HEK293 (cell line): ENCODE results near the gene PDXDC1.
A peak's percentile ranks its signal among the peaks of the same experiment; 100 is the strongest.
"Not testable (repeated sequence)": the region's sequence is repeated elsewhere in the genome, so short reads cannot be mapped to it uniquely, and the experiment has no call there.

Experiments used
- CTCF ChIA-PET: fragments of 350-600 bp; formaldehyde crosslinking; extraction: SDS; loops from one replicate; lab custom pipeline; 2021; ENCODE audit warnings: antibody characterized with exemption; lab: Yijun Ruan, JAX
- POLR2A ChIA-PET: fragments of 300-600 bp; formaldehyde crosslinking; extraction: SDS; loops from one replicate; lab custom pipeline; 2020; ENCODE audit warnings: antibody characterized with exemption, inconsistent platforms; lab: Yijun Ruan, JAX
- H3K27ac ChIP-seq: fragments of 200-500 bp; sonication (Bioruptor generic); 2 replicates; pipeline ENCODE4 v1.5.1; 2014; ENCODE audit warnings: low read depth, low read length, control low read depth, inconsistent platforms; ENCODE audit errors: extremely low read depth
- H3K36me3 ChIP-seq, 2 experiments: fragments of 200-500 bp in 1 of 2; sonication (Bioruptor generic) in 1 of 2; 1 replicate in 1 of 2; 2 replicates in 1 of 2; pipeline ENCODE4 v1.5.1; 2014 to 2017; ENCODE audit warnings: inconsistent platforms in 2 of 2, low read length in 2 of 2; ENCODE audit not compliant: control insufficient read depth in 2 of 2, insufficient read depth in 1 of 2
- H3K4me1 ChIP-seq: fragments of 200-500 bp; sonication (Bioruptor generic); 2 replicates; pipeline ENCODE4 v1.5.1; 2014; ENCODE audit warnings: mild to moderate bottlenecking, low read length, inconsistent platforms; ENCODE audit not compliant: control insufficient read depth, insufficient read depth
- H3K4me3 ChIP-seq: 2 replicates; pipeline ENCODE4 v1.5.1; 2011; ENCODE audit warnings: low read depth, mild to moderate bottlenecking, control low read depth, low read length, moderate library complexity
- H3K9me3 ChIP-seq: fragments of 200-500 bp; sonication (Bioruptor generic); 2 replicates; pipeline ENCODE4 v1.5.1; 2014; ENCODE audit warnings: low read depth, low read length, inconsistent platforms; ENCODE audit not compliant: control insufficient read depth, insufficient read depth
- AEBP2 ChIP-seq: fragments of 450-650 bp; formaldehyde crosslinking; IDR thresholded peaks from 2 replicates; pipeline ENCODE4 v1.5.1; 2016; ENCODE audit warnings: missing biosample characterization, missing genetic modification characterization, borderline replicate concordance
- ATF2 ChIP-seq: fragments of 450-650 bp; formaldehyde crosslinking; IDR thresholded peaks from 2 replicates; pipeline ENCODE4 v1.5.1; 2016; ENCODE audit warnings: missing biosample characterization, missing genetic modification characterization, low read depth
- GLIS2 ChIP-seq: fragments of 450-650 bp; formaldehyde crosslinking; IDR thresholded peaks from 2 replicates; pipeline ENCODE4 v1.5.1; 2016; ENCODE audit warnings: missing biosample characterization, missing genetic modification characterization
- HOXC10 ChIP-seq: sonication (generic); formaldehyde crosslinking; IDR thresholded peaks from 2 replicates; pipeline ENCODE4 v1.8.1; 2023; ENCODE audit warnings: mild to moderate bottlenecking, missing genetic modification reagents
- HOXD13 ChIP-seq: sonication (generic); formaldehyde crosslinking; IDR thresholded peaks from 2 replicates; pipeline ENCODE4 v1.8.0; 2022; ENCODE audit warnings: missing genetic modification reagents, borderline replicate concordance
- KLF7 ChIP-seq: fragments of 450-650 bp; formaldehyde crosslinking; IDR thresholded peaks from 2 replicates; pipeline ENCODE4 v1.5.1; 2016; ENCODE audit warnings: missing biosample characterization, missing genetic modification characterization, borderline replicate concordance
- SALL2 ChIP-seq: fragments of 450-650 bp; formaldehyde crosslinking; IDR thresholded peaks from 2 replicates; pipeline ENCODE4 v1.5.0; 2017; ENCODE audit warnings: missing biosample characterization, mild to moderate bottlenecking, missing genetic modification characterization, borderline replicate concordance
- TRIM28 ChIP-seq: IDR thresholded peaks from 2 replicates; pipeline ENCODE4 v1.6.1; 2011; ENCODE audit warnings: low read length, control low read depth, borderline replicate concordance
- ZBTB17 ChIP-seq: fragments of 450-650 bp; formaldehyde crosslinking; IDR thresholded peaks from 2 replicates; pipeline ENCODE4 v1.5.1; 2016; ENCODE audit warnings: missing biosample characterization, missing genetic modification characterization
- ZBTB7A ChIP-seq: fragments of 450-650 bp; formaldehyde crosslinking; IDR thresholded peaks from 2 replicates; pipeline ENCODE4 v1.5.1; 2016; ENCODE audit warnings: low read depth, missing biosample characterization, missing genetic modification characterization
- ZNF138 ChIP-seq: fragments of 450-650 bp; formaldehyde crosslinking; IDR thresholded peaks from 2 replicates; pipeline ENCODE4 v1.5.1; 2016; ENCODE audit warnings: missing biosample characterization, missing genetic modification characterization, borderline replicate concordance
- ZNF174 ChIP-seq: fragments of 450-650 bp; formaldehyde crosslinking; IDR thresholded peaks from 2 replicates; pipeline ENCODE4 v1.5.0; 2017; ENCODE audit warnings: missing biosample characterization, mild to moderate bottlenecking, missing genetic modification characterization
- ZNF26 ChIP-seq: fragments of 450-650 bp; formaldehyde crosslinking; IDR thresholded peaks from 2 replicates; pipeline ENCODE4 v1.5.1; 2016; ENCODE audit warnings: missing biosample characterization, missing genetic modification characterization
- ZNF341 ChIP-seq: fragments of 450-650 bp; formaldehyde crosslinking; IDR thresholded peaks from 2 replicates; pipeline ENCODE4; 2016; ENCODE audit warnings: low read depth, missing biosample characterization, missing genetic modification characterization
- ZNF37A ChIP-seq: fragments of 450-650 bp; IDR thresholded peaks from 2 replicates; pipeline ENCODE4 v1.5.1; 2018; ENCODE audit warnings: missing biosample characterization, missing genetic modification characterization
- ZNF600 ChIP-seq: fragments of 450-650 bp; formaldehyde crosslinking; IDR thresholded peaks from 2 replicates; pipeline ENCODE4 v1.5.1; 2016; ENCODE audit warnings: missing biosample characterization, missing genetic modification characterization
- ZNF626 ChIP-seq: fragments of 450-650 bp; sonication (Bioruptor Pico); formaldehyde crosslinking; IDR thresholded peaks from 2 replicates; pipeline ENCODE4 v1.5.1; 2018; ENCODE audit warnings: missing biosample characterization, missing genetic modification characterization, inconsistent platforms
- ZNF768 ChIP-seq: fragments of 450-650 bp; formaldehyde crosslinking; IDR thresholded peaks from 2 replicates; pipeline ENCODE4 v1.5.1; 2018; ENCODE audit warnings: missing biosample characterization, mild to moderate bottlenecking, missing genetic modification characterization
- ZNF785 ChIP-seq: fragments of 450-650 bp; formaldehyde crosslinking; IDR thresholded peaks from 2 replicates; pipeline ENCODE4 v1.5.1; 2016; ENCODE audit warnings: missing biosample characterization, missing genetic modification characterization
- ZSCAN16 ChIP-seq: fragments of 450-650 bp; formaldehyde crosslinking; IDR thresholded peaks from 2 replicates; pipeline ENCODE4 v1.5.1; 2016; ENCODE audit warnings: missing biosample characterization, missing genetic modification characterization

PDXDC1 gene

GRCh38 chr16:15028801-15029698 lies 54.2 kb downstream of the PDXDC1 start:
- H3K9me3 ChIP-seq, POLR2A ChIA-PET, H3K4me3 ChIP-seq, H3K27ac ChIP-seq, H3K4me1 ChIP-seq, CTCF ChIA-PET: not testable (repeated sequence)
- TF ChIP-seq ZNF600 (tag by site-specific recombination), result peak; percentile 85
- H3K36me3 ChIP-seq, result peaks cover 15 to 76% of the 10 kb centered on the region in 2 experiments; a peak in 2 of 3 replicates

GRCh38 chr16:15029749-15030148 lies 54.9 kb downstream of the PDXDC1 start:
- POLR2A ChIA-PET, CTCF ChIA-PET, H3K9me3 ChIP-seq, H3K4me1 ChIP-seq, H3K4me3 ChIP-seq, H3K27ac ChIP-seq: not testable (repeated sequence)
- peaks cover 14 to 77% of the 10 kb centered on the region in 2 experiments; a peak in 2 of 3 replicates for H3K36me3 ChIP-seq

GRCh38 chr16:15031179-15031578 lies 56.4 kb downstream of the PDXDC1 start:
- H3K36me3 ChIP-seq, result peaks cover 9 to 86% of the 10 kb centered on the region in 2 experiments; a peak in 2 of 3 replicates
- POLR2A ChIA-PET, result interaction anchor here (0.6 to 0.7 kb wide), 2 partner anchors 11 to 26 kb away, joined by 4 to 7 read pairs; no protein-coding TSS in a partner anchor

More at GRCh38 chr16:15031179-15031578, 56.4 kb downstream of the PDXDC1 start:
- no peaks in the 10 kb centered on the region for H3K4me1 ChIP-seq
- H3K4me3 ChIP-seq, result no peak overlapping the region
- TF ChIP-seq GLIS2, result no peak
- TF ChIP-seq HOXC10 (CRISPR knock-in tag), result no peak
- no peak for TF ChIP-seq TRIM28
- no peak for TF ChIP-seq ZBTB17 (tag by site-specific recombination)
- no peak for TF ChIP-seq ZNF26
- no peak for TF ChIP-seq ZBTB7A (tag by site-specific recombination)
- TF ChIP-seq AEBP2 (tag by site-specific recombination), result no peak
- TF ChIP-seq ZNF138 (tag by site-specific recombination), result no peak
- TF ChIP-seq ZNF174, result no peak
- no peak for TF ChIP-seq ATF2 (tag by site-specific recombination)
- TF ChIP-seq ZNF626 (tag by site-specific recombination), result no peak
- no peak for TF ChIP-seq ZNF37A (tag by site-specific recombination)
- TF ChIP-seq ZNF785, result no peak
- no peak for TF ChIP-seq HOXD13 (CRISPR knock-in tag)
- TF ChIP-seq KLF7 (tag by site-specific recombination), result no peak
- no peak for TF ChIP-seq SALL2 (tag by site-specific recombination)
- TF ChIP-seq ZNF768 (tag by site-specific recombination), result no peak
- TF ChIP-seq ZSCAN16, result no peak
- no peak for TF ChIP-seq ZNF341 (tag by site-specific recombination)
- TF ChIP-seq, all 188 proteins: peak for 0
- CTCF ChIA-PET, result no interaction called here
- no peak overlapping the region for H3K27ac ChIP-seq
- no peaks in the 10 kb centered on the region for H3K9me3 ChIP-seq
